ENCODE results near the gene THAP7. TPM values are rescaled to one million over a fixed set of nuclear protein-coding genes. Genes with fewer than 3 reads are reported as not detected.

The THAP7 gene
- total RNA-seq, 2 donors from 2014 or later = 18.1 to 20.0 TPM

- intact Hi-C loops (cut with DNase I, micrococcal nuclease) = no loop called here
- ATAC-seq = no peak
- no peak for DNase-seq
Observed at GRCh38 chr22:20996598-20997535, 5.1 kb downstream of the THAP7 start.

GRCh38 chr22:20996031-20996410 is 5.9 kb downstream of the THAP7 start:
- ATAC-seq = no peak
- intact Hi-C loops (cut with DNase I, micrococcal nuclease) = no loop called here

GRCh38 chr22:20995329-20996030 is 6.4 kb downstream of the THAP7 start:
- intact Hi-C loops (cut with DNase I, micrococcal nuclease) = no loop called here
- no peak for DNase-seq

More at GRCh38 chr22:20996031-20996410, 5.9 kb downstream of the THAP7 start:
- DNase-seq = no peak

GRCh38 chr22:20994902-20995241 is 7.0 kb downstream of the THAP7 start:
- DNase-seq (no peak), ATAC-seq (no peak)
- intact Hi-C loops (cut with DNase I, micrococcal nuclease) = no loop called here

More at GRCh38 chr22:20995329-20996030, 6.4 kb downstream of the THAP7 start:
- no peak for ATAC-seq

- intact Hi-C loops (cut with DNase I, micrococcal nuclease) = no loop called here
- no peak for ATAC-seq
- DNase-seq = no peak
Observed at GRCh38 chr22:20994128-20994901, 7.6 kb downstream of the THAP7 start.

- DNase-seq (no peak), ATAC-seq (no peak)
- intact Hi-C loops (cut with DNase I, micrococcal nuclease) = no loop called here
Observed at GRCh38 chr22:20993304-20994127, 8.4 kb downstream of the THAP7 start.

GRCh38 chr22:20992456-20993303 is 9.2 kb downstream of the THAP7 start:
- ATAC-seq (no peak), DNase-seq (no peak)
- intact Hi-C loops (cut with DNase I, micrococcal nuclease) = no loop called here

GRCh38 chr22:20992056-20992442 is 9.9 kb downstream of the THAP7 start:
- DNase-seq (no peak), ATAC-seq (no peak)
- intact Hi-C loops (cut with DNase I, micrococcal nuclease) = no loop called here

GRCh38 chr22:20991252-20992055 is 10.5 kb downstream of the THAP7 start:
- DNase-seq (no peak), ATAC-seq (no peak)
- intact Hi-C loops (cut with DNase I, micrococcal nuclease) = no loop called here

GRCh38 chr22:20990184-20991180 is 11.4 kb downstream of the THAP7 start:
- ATAC-seq = no peak

GRCh38 chr22:20989323-20990138 is 12.4 kb downstream of the THAP7 start:
- intact Hi-C loops (cut with DNase I, micrococcal nuclease) = no loop called here
- DNase-seq = no peak
- ATAC-seq = no peak

More at GRCh38 chr22:20990184-20991180, 11.4 kb downstream of the THAP7 start:
- intact Hi-C loops (cut with DNase I, micrococcal nuclease) = no loop called here
- DNase-seq = no peak

GRCh38 chr22:20988573-20989322 is 13.2 kb downstream of the THAP7 start:
- ATAC-seq (no peak), DNase-seq (no peak)
- intact Hi-C loops (cut with DNase I, micrococcal nuclease) = no loop called here

GRCh38 chr22:20987375-20987774 is 14.5 kb downstream of the THAP7 start:
- intact Hi-C loops (cut with DNase I, micrococcal nuclease) = no loop called here
- ATAC-seq (no peak), DNase-seq (no peak)

GRCh38 chr22:20986365-20986764 is 15.6 kb downstream of the THAP7 start:
- no peak for DNase-seq
- ATAC-seq = no peak
- intact Hi-C loops (cut with DNase I, micrococcal nuclease) = no loop called here

Measured in left colon (tissue), 2 donors.